ENCODE measurements around the gene SLC23A2.

GRCh38 chr20:4802527-4802926 lies 198.8 kb downstream of the SLC23A2 start:
- TF ChIP-seq, protein P1, sequence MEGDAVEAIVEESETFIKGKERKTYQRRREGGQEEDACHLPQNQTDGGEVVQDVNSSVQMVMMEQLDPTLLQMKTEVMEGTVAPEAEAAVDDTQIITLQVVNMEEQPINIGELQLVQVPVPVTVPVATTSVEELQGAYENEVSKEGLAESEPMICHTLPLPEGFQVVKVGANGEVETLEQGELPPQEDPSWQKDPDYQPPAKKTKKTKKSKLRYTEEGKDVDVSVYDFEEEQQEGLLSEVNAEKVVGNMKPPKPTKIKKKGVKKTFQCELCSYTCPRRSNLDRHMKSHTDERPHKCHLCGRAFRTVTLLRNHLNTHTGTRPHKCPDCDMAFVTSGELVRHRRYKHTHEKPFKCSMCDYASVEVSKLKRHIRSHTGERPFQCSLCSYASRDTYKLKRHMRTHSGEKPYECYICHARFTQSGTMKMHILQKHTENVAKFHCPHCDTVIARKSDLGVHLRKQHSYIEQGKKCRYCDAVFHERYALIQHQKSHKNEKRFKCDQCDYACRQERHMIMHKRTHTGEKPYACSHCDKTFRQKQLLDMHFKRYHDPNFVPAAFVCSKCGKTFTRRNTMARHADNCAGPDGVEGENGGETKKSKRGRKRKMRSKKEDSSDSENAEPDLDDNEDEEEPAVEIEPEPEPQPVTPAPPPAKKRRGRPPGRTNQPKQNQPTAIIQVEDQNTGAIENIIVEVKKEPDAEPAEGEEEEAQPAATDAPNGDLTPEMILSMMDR (IDR thresholded peaks at IDR 0.05), result no peak
- no peak for TF ChIP-seq POLR2A (IDR thresholded peaks at IDR 0.05)
